Thyroid gland (tissue), 4 donors: ENCODE measurements around the gene PRLR. TPM values are rescaled to one million over a fixed set of nuclear protein-coding genes. Genes with fewer than 3 reads are reported as not detected.

Source experiments
- DNase-seq, 2 donors: peaks; one replicate each; pipeline ENCODE4 v3.0.0-alpha.2; 2019
- H3K27ac ChIP-seq, 3 donors: fragments of 200-600 bp; sonication (generic); 1 replicate in 2 of 3; 2 replicates in 1 of 3; pipeline ENCODE4 v1.5.1; 2016 to 2019; ENCODE audit warnings: mild to moderate bottlenecking in 1 of 3, moderate library complexity in 1 of 3
- H3K27me3 ChIP-seq: fragments of 200-600 bp; sonication (generic); one replicate; pipeline ENCODE4 v1.5.1; 2019
- H3K36me3 ChIP-seq, 2 donors: fragments of 200-600 bp; sonication (generic); one replicate each; pipeline ENCODE4 v1.5.1; 2016 to 2019
- H3K4me1 ChIP-seq, 2 donors: fragments of 200-600 bp; sonication (generic); one replicate each; pipeline ENCODE4 v1.5.1; 2017 to 2019
- H3K4me3 ChIP-seq, 3 donors: fragments of 200-600 bp; sonication (generic); replicated peaks in 1 of 3; 1 replicate in 2 of 3; 2 replicates in 1 of 3; pipeline ENCODE4 v1.5.1; 2016; ENCODE audit warnings: mild to moderate bottlenecking in 1 of 3
- H3K9me3 ChIP-seq: fragments of 200-600 bp; sonication (generic); one replicate; pipeline ENCODE4 v1.5.1; 2017
- POLR2A ChIP-seq, 2 donors: fragments of 450-650 bp; IDR thresholded peaks; one replicate each; pipeline ENCODE4 v1.6.1; 2017; ENCODE audit warnings: antibody characterized with exemption in 2 of 2, mild to moderate bottlenecking in 2 of 2, moderate library complexity in 1 of 2
- WGBS, 2 donors: methylation state at CpG; one replicate each; pipeline ENCODE4 v1.1.5; 2017; 5-methylcytosine and 5-hydroxymethylcytosine counted together
- intact Hi-C: fragments of 100-400 bp; cut with DNase I; formaldehyde crosslinking; loops from one replicate; pipeline ENCODE4 v1.15.1; 2023
- total RNA-seq, 4 donors: library from RNA; depleted of rRNA; stranded (reverse); fragments of >200 nt; gene quantifications; one replicate each; pipeline ENCODE4 v1.2.3, GENCODE V29; 2016
- TF ChIP-seq, protein P1 (sequence below), 6 experiments: fragments of 200-600 bp in 3 of 6; fragments of 450-650 bp in 3 of 6; sonication (generic) in 3 of 6; IDR thresholded peaks; one replicate each; pipeline ENCODE4 v1.5.1; 2016 to 2019; ENCODE audit warnings: antibody characterized with exemption in 6 of 6, mild to moderate bottlenecking in 2 of 6, inconsistent platforms in 1 of 6, moderate library complexity in 1 of 6

Gene PRLR
- total RNA-seq, 4 donors from 2014 or later = 0.20 to 1.7 (median 0.22) TPM; not detected in 1

DNA sequence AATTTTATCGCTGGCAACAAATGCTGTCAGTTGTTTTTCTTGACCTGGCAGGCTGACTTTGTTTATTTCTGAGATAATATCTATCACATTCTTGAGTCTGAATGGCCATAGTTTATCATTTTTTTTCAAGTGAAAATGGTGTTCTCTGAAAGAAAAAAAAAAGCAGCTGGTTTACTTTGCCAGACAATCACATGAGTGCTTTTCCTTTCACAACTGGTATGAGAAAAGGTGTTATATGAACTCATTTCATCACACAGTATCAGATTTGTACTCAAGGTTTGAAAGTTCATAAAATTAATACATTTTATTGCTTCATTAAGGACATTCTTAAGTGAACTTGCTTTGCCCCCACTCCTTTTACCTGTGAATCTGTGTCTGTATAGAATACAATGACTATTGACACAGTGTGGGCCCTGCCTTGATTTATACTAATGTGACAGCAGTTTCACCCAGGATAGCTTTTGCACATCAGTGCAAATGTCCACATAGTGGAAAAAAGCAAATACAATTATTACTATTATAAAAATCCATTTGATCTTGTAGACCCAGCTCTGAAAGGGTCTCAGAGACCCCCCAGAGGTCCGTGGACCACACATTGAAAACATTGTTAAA is 33.1 kb upstream of the PRLR start:
- 70 to 91% methylated on average over 2 of the region's 2 CpGs for WGBS, 2 donors
- H3K4me1 ChIP-seq = peaks cover 4 to 6% of the 10 kb centered on the region in 2 donors
- intact Hi-C loops = no loop called here
- no peaks in the 10 kb centered on the region for H3K27me3 ChIP-seq
- no peak for DNase-seq
- no peaks in the 10 kb centered on the region for H3K9me3 ChIP-seq
- H3K4me3 ChIP-seq = no peak overlapping the region
- H3K27ac ChIP-seq = no peak overlapping the region
- H3K36me3 ChIP-seq = no peaks in the 10 kb centered on the region
- TF ChIP-seq, protein P1, sequence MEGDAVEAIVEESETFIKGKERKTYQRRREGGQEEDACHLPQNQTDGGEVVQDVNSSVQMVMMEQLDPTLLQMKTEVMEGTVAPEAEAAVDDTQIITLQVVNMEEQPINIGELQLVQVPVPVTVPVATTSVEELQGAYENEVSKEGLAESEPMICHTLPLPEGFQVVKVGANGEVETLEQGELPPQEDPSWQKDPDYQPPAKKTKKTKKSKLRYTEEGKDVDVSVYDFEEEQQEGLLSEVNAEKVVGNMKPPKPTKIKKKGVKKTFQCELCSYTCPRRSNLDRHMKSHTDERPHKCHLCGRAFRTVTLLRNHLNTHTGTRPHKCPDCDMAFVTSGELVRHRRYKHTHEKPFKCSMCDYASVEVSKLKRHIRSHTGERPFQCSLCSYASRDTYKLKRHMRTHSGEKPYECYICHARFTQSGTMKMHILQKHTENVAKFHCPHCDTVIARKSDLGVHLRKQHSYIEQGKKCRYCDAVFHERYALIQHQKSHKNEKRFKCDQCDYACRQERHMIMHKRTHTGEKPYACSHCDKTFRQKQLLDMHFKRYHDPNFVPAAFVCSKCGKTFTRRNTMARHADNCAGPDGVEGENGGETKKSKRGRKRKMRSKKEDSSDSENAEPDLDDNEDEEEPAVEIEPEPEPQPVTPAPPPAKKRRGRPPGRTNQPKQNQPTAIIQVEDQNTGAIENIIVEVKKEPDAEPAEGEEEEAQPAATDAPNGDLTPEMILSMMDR (IDR thresholded peaks at IDR 0.05) = no peak
- no peak for TF ChIP-seq POLR2A (IDR thresholded peaks at IDR 0.05)

DNA sequence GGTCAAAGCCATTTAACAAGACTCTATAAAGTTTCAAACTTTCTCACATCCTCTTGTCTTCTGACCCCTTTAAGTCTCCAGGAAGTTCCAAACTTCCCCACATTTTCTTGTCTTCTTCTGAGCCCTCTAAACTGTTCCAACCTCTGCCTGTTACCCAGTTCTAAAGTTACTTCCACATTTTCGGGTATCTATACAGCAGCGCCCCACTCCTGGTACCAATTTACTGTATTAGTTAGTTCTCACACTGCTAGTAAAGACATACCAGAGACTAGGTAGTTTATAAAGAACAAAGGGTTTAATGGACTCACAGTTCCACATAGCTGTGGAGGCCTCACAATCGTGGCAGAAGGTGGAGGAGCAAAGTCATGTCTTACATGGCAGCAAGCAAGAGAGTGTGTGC is 23.3 kb upstream of the PRLR start:
- 88 to 92% methylated on average over 3 of the region's 3 CpGs for WGBS, 2 donors
- TF ChIP-seq POLR2A (IDR thresholded peaks at IDR 0.05) = no peak
- TF ChIP-seq, protein P1 (IDR thresholded peaks at IDR 0.05) = no peak
- no peaks in the 10 kb centered on the region for H3K4me1 ChIP-seq
- intact Hi-C loops = no loop called here
- H3K27me3 ChIP-seq = no peaks in the 10 kb centered on the region
- H3K36me3 ChIP-seq = no peaks in the 10 kb centered on the region
- no peak overlapping the region for H3K27ac ChIP-seq
- H3K4me3 ChIP-seq = no peak overlapping the region
- no peak for DNase-seq
- no peaks in the 10 kb centered on the region for H3K9me3 ChIP-seq

DNA sequence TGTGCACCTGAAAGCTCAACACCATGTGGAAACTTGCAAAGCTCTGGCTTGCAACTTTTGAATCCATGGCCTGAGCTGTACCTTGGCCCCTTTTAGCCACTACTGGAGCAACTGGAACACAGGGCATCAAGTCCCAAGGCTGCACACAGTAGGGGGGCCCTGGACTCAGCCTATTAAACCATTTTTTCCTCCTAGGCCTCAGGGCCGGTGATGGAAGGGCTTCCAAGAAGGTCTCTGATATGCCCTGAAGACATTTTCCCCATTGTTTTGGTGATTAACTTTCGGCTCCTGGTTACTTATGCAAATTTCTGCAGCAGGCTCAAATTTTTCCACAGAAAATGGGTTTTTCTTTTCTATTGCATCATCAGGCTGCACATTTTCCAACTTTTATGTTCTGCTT is 22.7 kb upstream of the PRLR start:
- H3K27me3 ChIP-seq = no peaks in the 10 kb centered on the region
- no peak overlapping the region for H3K27ac ChIP-seq
- DNase-seq = no peak
- H3K36me3 ChIP-seq = no peaks in the 10 kb centered on the region
- WGBS, 2 donors = 89 to 91% methylated on average over 2 of the region's 2 CpGs
- H3K4me3 ChIP-seq = no peak overlapping the region
- H3K4me1 ChIP-seq = no peaks in the 10 kb centered on the region
- intact Hi-C loops = no loop called here
- no peaks in the 10 kb centered on the region for H3K9me3 ChIP-seq
- TF ChIP-seq POLR2A (IDR thresholded peaks at IDR 0.05) = no peak
- TF ChIP-seq, protein P1 (IDR thresholded peaks at IDR 0.05) = no peak

DNA sequence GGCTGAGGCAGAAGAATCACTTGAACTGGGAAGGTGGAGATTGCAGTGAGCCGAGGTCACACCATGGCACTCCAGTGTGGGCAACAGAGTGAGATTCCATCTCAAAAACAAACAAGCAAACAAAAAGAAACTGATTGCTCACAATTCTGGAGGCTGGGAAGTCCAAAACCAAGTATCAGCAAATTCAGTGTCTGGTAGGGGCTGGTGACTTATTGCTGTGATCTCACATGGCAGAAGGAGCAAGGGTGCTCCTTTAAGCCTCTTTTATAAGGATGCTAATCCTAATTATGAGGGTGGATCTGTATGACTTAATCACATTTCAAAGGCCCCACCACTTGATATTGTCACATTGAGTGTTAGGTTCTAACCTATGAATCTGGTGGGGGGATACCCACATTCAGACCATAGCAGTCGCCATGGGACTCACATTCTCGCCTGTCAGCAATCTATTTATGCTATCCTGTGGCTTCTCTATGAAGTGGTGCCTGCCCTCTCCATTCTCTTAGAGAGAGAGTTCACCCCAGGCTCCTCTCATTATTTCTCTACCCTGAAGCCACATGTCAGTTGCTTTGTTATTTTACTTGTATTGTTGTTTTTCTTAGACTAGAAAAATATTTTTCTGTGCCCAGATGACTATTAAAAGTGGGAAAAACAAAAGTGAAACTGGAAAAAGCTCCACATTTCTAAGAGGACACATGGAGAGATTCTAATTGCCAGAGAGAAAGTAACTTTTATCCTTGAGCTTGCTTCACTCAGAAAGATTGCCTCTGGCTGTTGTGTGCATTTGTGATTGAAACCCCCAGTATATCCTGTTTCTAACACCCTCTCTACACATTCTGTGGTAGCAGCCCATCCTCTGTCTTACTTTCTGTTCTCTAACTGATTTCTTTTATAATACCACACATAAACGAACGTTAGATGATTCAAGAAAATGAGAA is 18.8 kb upstream of the PRLR start:
- intact Hi-C loops = no loop called here
- no peak for TF ChIP-seq POLR2A (IDR thresholded peaks at IDR 0.05)
- TF ChIP-seq, protein P1 (IDR thresholded peaks at IDR 0.05) = no peak
- Histone ChIP-seq H3K4me3 (no peak overlapping the region), H3K4me1 (no peaks in the 10 kb centered on the region), H3K9me3 (no peaks in the 10 kb centered on the region), H3K36me3 (no peaks in the 10 kb centered on the region), H3K27me3 (no peaks in the 10 kb centered on the region), H3K27ac (no peak overlapping the region)
- no peak for DNase-seq
- WGBS, 2 donors = 84 to 85% methylated on average over 5 of the region's 5 CpGs

DNA sequence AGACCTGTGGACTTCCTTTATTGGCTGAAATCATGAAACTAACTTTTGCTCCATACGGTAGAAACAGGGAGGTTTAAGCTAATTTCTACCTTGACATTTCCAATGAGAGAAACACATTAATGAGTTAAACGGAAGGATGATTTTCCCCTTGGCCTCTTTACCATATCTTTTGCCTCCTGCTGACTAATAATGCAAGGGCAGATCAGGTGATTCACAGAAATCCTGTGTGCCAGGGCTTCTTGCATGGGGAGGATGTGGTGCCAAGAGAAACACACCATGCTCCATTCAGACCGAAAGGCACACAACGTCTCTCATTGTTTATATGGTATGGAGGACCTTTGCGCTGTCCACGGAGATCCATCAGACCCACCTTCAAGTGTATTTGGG is 17.4 kb upstream of the PRLR start:
- intact Hi-C loops = no loop called here
- Histone ChIP-seq H3K4me1 (no peaks in the 10 kb centered on the region), H3K4me3 (no peak overlapping the region), H3K9me3 (no peaks in the 10 kb centered on the region), H3K36me3 (no peaks in the 10 kb centered on the region), H3K27ac (no peak overlapping the region), H3K27me3 (no peaks in the 10 kb centered on the region)
- no peak for DNase-seq
- TF ChIP-seq, protein P1 (IDR thresholded peaks at IDR 0.05) = no peak
- no peak for TF ChIP-seq POLR2A (IDR thresholded peaks at IDR 0.05)
- 81 to 85% methylated on average over 6 of the region's 6 CpGs for WGBS, 2 donors
